Esophagus squamous epithelium (tissue), 5 donors: ENCODE results near the gene SYT14. TPM values are rescaled to one million over a fixed set of nuclear protein-coding genes. Genes with fewer than 3 reads are reported as not detected.

Experiments
- DNase-seq: peaks from one replicate; lab custom pipeline; 2025; lab: John Stamatoyannopoulos, UW
- H3K27ac ChIP-seq, 4 donors: fragments of 200-600 bp; sonication (generic); one replicate each; pipeline ENCODE4 v1.5.1; 2016 to 2019; ENCODE audit warnings: mild to moderate bottlenecking in 1 of 4
- H3K27me3 ChIP-seq, 4 donors: fragments of 200-600 bp; sonication (generic); 1 replicate in 3 of 4; 2 replicates in 1 of 4; pipeline versions ENCODE4 v1.5.1 to v1.6.0; 2017 to 2021; ENCODE audit warnings: antibody characterized with exemption in 1 of 4
- H3K36me3 ChIP-seq, 3 donors: fragments of 200-600 bp; sonication (generic); one replicate each; pipeline ENCODE4 v1.5.1; 2016 to 2019
- H3K4me1 ChIP-seq, 3 donors: fragments of 200-600 bp; sonication (generic); one replicate each; pipeline ENCODE4 v1.5.1; 2017 to 2019
- H3K4me3 ChIP-seq, 4 donors: fragments of 200-600 bp; sonication (generic); 1 replicate in 3 of 4; 2 replicates in 1 of 4; pipeline ENCODE4 v1.5.1; 2016 to 2019; ENCODE audit warnings: mild to moderate bottlenecking in 2 of 4, moderate library complexity in 1 of 4
- H3K9me3 ChIP-seq, 3 donors: fragments of 200-600 bp; sonication (generic); one replicate each; pipeline ENCODE4 v1.5.1; 2016 to 2019
- CTCF ChIP-seq, 6 experiments: fragments of 450-650 bp in 4 of 6; fragments of 200-600 bp in 2 of 6; sonication (generic) in 2 of 6; IDR thresholded peaks; one replicate each; pipeline ENCODE4 v1.5.1; 2016 to 2019; ENCODE audit warnings: antibody characterized with exemption in 6 of 6, mild to moderate bottlenecking in 4 of 6, moderate library complexity in 4 of 6
- POLR2A ChIP-seq, 4 donors: fragments of 450-650 bp; IDR thresholded peaks; one replicate each; pipeline ENCODE4 v1.6.1; 2017; ENCODE audit warnings: antibody characterized with exemption in 4 of 4, mild to moderate bottlenecking in 4 of 4, moderate library complexity in 3 of 4
- WGBS, 2 donors: methylation state at CpG; one replicate each; pipeline ENCODE4 v1.1.5; 2018; 5-methylcytosine and 5-hydroxymethylcytosine counted together
- intact Hi-C: fragments of 100-400 bp; cut with DNase I; formaldehyde crosslinking; loops from one replicate; pipeline ENCODE4 v1.15.0; 2022
- total RNA-seq, 4 donors: library from RNA; depleted of rRNA; stranded (reverse); fragments of >200 nt; gene quantifications; one replicate each; pipeline ENCODE4 v1.1.0, GENCODE V29; 2016
- donor health status: DM: yes; HTN: yes; CAD: no.

SYT14 gene
- total RNA-seq, 4 donors from 2014 or later, result not detected

GRCh38 chr1:210076620-210077019 lies 138.6 kb downstream of the SYT14 start:
- TF ChIP-seq CTCF (IDR thresholded peaks at IDR 0.05), result no peak
- TF ChIP-seq POLR2A (IDR thresholded peaks at IDR 0.05), result no peak
- DNase-seq, result no peak
- Histone ChIP-seq H3K9me3 (no peaks in the 10 kb centered on the region), H3K4me3 (no peak overlapping the region), H3K4me1 (no peaks in the 10 kb centered on the region), H3K27me3 (no peaks in the 10 kb centered on the region), H3K36me3 (no peaks in the 10 kb centered on the region), H3K27ac (no peak overlapping the region)
- intact Hi-C loops, result no loop called here
- WGBS, 2 donors, result 62 to 66% methylated on average over 3 of the region's 3 CpGs

GRCh38 chr1:210081494-210081893 lies 143.5 kb downstream of the SYT14 start:
- no peaks in the 10 kb centered on the region for H3K9me3 ChIP-seq
- H3K4me1 ChIP-seq, result no peaks in the 10 kb centered on the region
- no peaks in the 10 kb centered on the region for H3K36me3 ChIP-seq
- H3K27me3 ChIP-seq, result no peaks in the 10 kb centered on the region
- TF ChIP-seq CTCF (IDR thresholded peaks at IDR 0.05) (no peak), POLR2A (IDR thresholded peaks at IDR 0.05) (no peak)
- intact Hi-C loops, result no loop called here
- DNase-seq, result no peak
- no peak overlapping the region for H3K4me3 ChIP-seq
- no peak overlapping the region for H3K27ac ChIP-seq

GRCh38 chr1:210085359-210085758 lies 147.3 kb downstream of the SYT14 start:
- Histone ChIP-seq H3K27me3 (no peaks in the 10 kb centered on the region), H3K27ac (no peak overlapping the region), H3K4me1 (no peaks in the 10 kb centered on the region), H3K9me3 (no peaks in the 10 kb centered on the region), H3K36me3 (no peaks in the 10 kb centered on the region), H3K4me3 (no peak overlapping the region)
- intact Hi-C loops, result no loop called here
- 50 to 65% methylated on average over 1 of the region's 1 CpG for WGBS, 2 donors
- no peak for TF ChIP-seq POLR2A (IDR thresholded peaks at IDR 0.05)
- no peak for TF ChIP-seq CTCF (IDR thresholded peaks at IDR 0.05)
- DNase-seq, result no peak

GRCh38 chr1:210087058-210087457 lies 149.0 kb downstream of the SYT14 start:
- Histone ChIP-seq H3K27ac (no peak overlapping the region), H3K4me1 (no peaks in the 10 kb centered on the region), H3K36me3 (no peaks in the 10 kb centered on the region), H3K4me3 (no peak overlapping the region), H3K9me3 (no peaks in the 10 kb centered on the region), H3K27me3 (peaks cover 0 to 4% (median 0%) of the 10 kb centered on the region in 4 donors)
- intact Hi-C loops, result no loop called here
- WGBS, 2 donors, result 84 to 86% methylated on average over 6 of the region's 6 CpGs
- no peak for DNase-seq
- TF ChIP-seq POLR2A (IDR thresholded peaks at IDR 0.05) (no peak), CTCF (IDR thresholded peaks at IDR 0.05) (no peak)

GRCh38 chr1:210089855-210090254 lies 151.8 kb downstream of the SYT14 start:
- no peak overlapping the region for H3K4me3 ChIP-seq
- no peak overlapping the region for H3K27ac ChIP-seq
- no peaks in the 10 kb centered on the region for H3K4me1 ChIP-seq
- 63 to 71% methylated on average over 6 of the region's 6 CpGs for WGBS, 2 donors
- H3K36me3 ChIP-seq, result no peaks in the 10 kb centered on the region
- TF ChIP-seq POLR2A (IDR thresholded peaks at IDR 0.05) (no peak), CTCF (IDR thresholded peaks at IDR 0.05) (no peak)
- H3K27me3 ChIP-seq, result peaks cover 0 to 4% (median 0%) of the 10 kb centered on the region in 4 donors
- intact Hi-C loops, result no loop called here
- DNase-seq, result no peak
- no peaks in the 10 kb centered on the region for H3K9me3 ChIP-seq
